GM19099 (cell line): ENCODE data around the gene KDM4B.

ENCODE experiments used
- POLR2A ChIP-seq: IDR thresholded peaks from 3 replicates; pipeline ENCODE4 v1.6.1; 2011; ENCODE audit warnings: low read depth; ENCODE audit not compliant: insufficient read length; ENCODE audit errors: extremely low read depth

The KDM4B gene

DNA sequence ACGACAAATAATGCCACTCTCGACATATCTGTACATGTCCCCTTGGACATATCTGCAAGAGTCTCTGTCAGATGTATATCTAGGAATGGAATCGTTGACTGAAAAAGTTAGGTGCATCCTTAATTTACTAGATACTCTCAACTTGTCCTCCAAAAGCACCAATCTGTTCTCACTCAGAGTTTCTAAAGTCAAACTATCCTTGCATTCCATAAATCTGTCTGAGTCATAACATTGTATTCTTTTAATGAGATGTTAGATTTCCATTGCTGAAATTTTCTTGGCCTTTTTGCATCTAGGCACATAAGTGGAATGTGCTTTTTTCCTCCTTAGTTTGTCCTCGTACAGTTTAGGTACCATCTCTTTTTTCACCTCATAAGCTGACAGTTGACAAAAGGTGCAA is 231.9 kb downstream of the KDM4B start:
- no peak for TF ChIP-seq POLR2A

DNA sequence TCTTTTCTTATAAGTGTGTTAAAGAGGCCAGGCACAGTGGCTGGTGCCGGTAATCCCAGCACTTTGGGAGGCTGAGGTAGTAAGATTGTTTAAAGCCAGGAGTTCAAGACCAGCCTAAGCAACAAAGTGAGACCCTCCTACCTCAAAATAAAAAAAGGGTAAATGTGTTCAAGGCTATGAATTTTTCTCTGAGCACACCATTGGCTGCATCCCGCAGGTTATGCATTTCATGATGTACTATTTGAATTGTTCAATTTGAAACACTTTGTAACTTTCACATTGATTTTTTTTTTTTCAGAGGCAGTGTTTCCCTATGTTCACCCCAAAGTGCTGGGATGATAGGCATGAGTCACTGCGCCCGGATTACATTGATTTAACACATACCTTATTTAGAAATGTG is 233.6 kb downstream of the KDM4B start:
- TF ChIP-seq POLR2A: no peak
